Thoracic aorta (tissue), 2 donors: ENCODE results near the gene OTX2. TPM values are rescaled to one million over a fixed set of nuclear protein-coding genes. Genes with fewer than 3 reads are reported as not detected.

Experiments used
- ATAC-seq: fragments of 150-250 bp; one replicate; pipeline ENCODE4 v1.8.0; 2017; ENCODE audit warnings: low read depth; ENCODE audit not compliant: insufficient number of reproducible peaks, low FRiP score
- DNase-seq: peaks from one replicate; pipeline ENCODE4 v3.0.0-alpha.2; 2020; ENCODE audit warnings: low spot score
- H3K27ac ChIP-seq, 2 donors: fragments of 200-600 bp; sonication (generic); 1 replicate in 1 of 2; 2 replicates in 1 of 2; pipeline ENCODE4 v1.5.1; 2016; ENCODE audit warnings: mild to moderate bottlenecking in 2 of 2, moderate library complexity in 2 of 2
- H3K27me3 ChIP-seq: fragments of 200-600 bp; sonication (generic); replicated peaks from 2 replicates; pipeline ENCODE4 v1.6.0; 2016; ENCODE audit warnings: mild to moderate bottlenecking; ENCODE audit not compliant: insufficient read depth
- H3K36me3 ChIP-seq: fragments of 200-600 bp; sonication (generic); one replicate; pipeline ENCODE4 v1.5.1; 2016
- H3K4me1 ChIP-seq, 2 donors: fragments of 200-600 bp; sonication (generic); 1 replicate in 1 of 2; 2 replicates in 1 of 2; pipeline versions ENCODE4 v1.5.1 to v1.6.0; 2016; ENCODE audit warnings: low read depth in 2 of 2, mild to moderate bottlenecking in 1 of 2; ENCODE audit not compliant: control insufficient read depth in 1 of 2
- H3K4me3 ChIP-seq: fragments of 200-600 bp; sonication (generic); 2 replicates; pipeline ENCODE4 v1.5.1; 2016; ENCODE audit warnings: mild to moderate bottlenecking
- H3K9me3 ChIP-seq: fragments of 200-600 bp; sonication (generic); 2 replicates; pipeline ENCODE4 v1.5.1; 2016
- CTCF ChIP-seq: fragments of 200-600 bp; sonication (generic); IDR thresholded peaks from one replicate; pipeline ENCODE4 v1.5.1; 2019; ENCODE audit warnings: antibody characterized with exemption
- total RNA-seq, 2 donors: library from RNA; depleted of rRNA; stranded (reverse); fragments of >200 nt; gene quantifications; one replicate each; pipeline versions ENCODE4 v1.1.0 to v1.2.3, GENCODE V29; 2016

The OTX2 gene
- total RNA-seq, 2 donors from 2014 or later = not detected

DNA sequence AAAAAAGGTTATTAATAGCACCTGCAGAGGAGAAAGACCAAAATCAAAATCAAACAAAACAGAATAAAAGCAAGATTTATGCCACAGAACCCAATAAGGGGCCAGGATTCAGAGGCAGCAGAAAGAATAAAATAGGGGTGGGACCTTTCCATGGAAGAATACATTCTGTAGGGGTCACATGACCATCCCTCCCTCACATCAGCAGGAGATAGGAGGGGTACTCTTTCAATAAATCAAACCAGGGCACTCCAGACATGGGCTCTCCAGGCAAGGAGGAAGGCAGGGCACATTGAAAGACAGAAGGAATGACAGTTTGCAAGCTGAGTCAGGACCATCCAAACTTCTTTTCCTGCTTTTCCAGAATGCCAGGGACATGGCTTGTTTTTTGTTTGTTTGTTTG, 39.8 kb downstream of the OTX2 start:
- ATAC-seq = no peak
- H3K27ac ChIP-seq = no peak overlapping the region
- H3K36me3 ChIP-seq = no peaks in the 10 kb centered on the region
- no peaks in the 10 kb centered on the region for H3K4me1 ChIP-seq
- H3K27me3 ChIP-seq = no peaks in the 10 kb centered on the region
- H3K9me3 ChIP-seq = no peaks in the 10 kb centered on the region
- no peak for DNase-seq
- no peak for TF ChIP-seq CTCF
- H3K4me3 ChIP-seq = no peak overlapping the region

DNA sequence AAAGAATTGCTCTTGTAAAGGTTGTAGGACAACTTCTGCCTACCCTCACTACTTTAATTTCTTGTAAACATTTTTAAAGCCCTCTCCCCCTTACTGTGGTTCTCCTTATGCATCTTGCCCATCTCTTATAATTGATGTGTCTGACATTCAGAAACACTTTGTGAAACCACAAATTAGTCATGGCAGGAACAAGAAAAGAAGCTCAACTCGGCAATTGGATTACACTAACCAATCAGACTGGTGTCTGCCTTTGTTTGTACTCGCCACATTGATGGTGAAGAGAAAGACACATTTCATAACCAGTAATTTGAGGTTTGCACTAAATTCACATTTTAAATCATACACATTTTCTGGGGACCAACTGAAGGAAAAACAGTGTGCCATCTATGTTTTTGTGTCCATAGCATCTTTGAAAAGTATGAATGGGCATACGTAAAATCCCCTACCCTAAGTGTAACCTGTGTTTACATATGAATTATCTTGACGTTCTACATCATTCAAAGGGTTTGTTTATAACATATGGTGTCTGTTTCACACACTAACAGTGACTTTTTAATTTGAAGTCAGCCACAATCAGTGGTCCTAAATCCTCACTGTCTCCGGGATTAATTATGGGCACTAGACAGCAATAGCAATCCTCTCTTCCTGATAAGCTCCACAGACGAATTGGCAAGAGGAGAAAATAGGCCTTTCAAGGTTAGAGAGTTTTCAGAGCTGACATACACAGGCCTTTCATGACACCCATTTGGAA, 49.9 kb downstream of the OTX2 start:
- Histone ChIP-seq H3K36me3 (no peaks in the 10 kb centered on the region), H3K27ac (no peak overlapping the region), H3K4me1 (no peaks in the 10 kb centered on the region), H3K4me3 (no peak overlapping the region), H3K9me3 (no peaks in the 10 kb centered on the region), H3K27me3 (no peaks in the 10 kb centered on the region)
- no peak for TF ChIP-seq CTCF
- DNase-seq = no peak
- no peak for ATAC-seq

GRCh38 chr14:56759633-56760032, 50.6 kb downstream of the OTX2 start:
- DNase-seq = no peak
- H3K36me3 ChIP-seq = no peaks in the 10 kb centered on the region
- no peaks in the 10 kb centered on the region for H3K27me3 ChIP-seq
- H3K9me3 ChIP-seq = no peaks in the 10 kb centered on the region
- no peak overlapping the region for H3K4me3 ChIP-seq
- H3K4me1 ChIP-seq = no peaks in the 10 kb centered on the region
- TF ChIP-seq CTCF = no peak
- ATAC-seq = no peak
- H3K27ac ChIP-seq = no peak overlapping the region

DNA sequence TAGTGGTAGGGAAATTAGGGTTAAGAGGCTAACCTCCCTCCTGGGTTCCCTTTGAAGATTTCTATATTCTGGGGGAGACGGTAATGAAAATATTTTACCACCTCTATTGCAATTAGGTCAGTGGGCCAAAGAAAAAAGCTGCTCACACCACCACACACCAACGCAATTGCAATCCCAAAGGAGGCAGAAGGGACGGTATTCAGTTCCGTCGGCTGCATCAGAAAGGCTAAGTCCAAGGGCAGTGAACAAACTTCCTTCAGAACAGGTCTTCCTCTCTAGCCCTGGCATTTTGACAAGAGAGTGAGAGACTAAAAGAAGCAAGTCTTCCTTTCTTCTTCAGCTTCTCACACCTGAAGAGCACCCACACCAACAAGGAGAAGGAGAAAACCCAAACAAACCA, 51.2 kb downstream of the OTX2 start:
- H3K4me3 ChIP-seq = no peak overlapping the region
- TF ChIP-seq CTCF = no peak
- no peak for ATAC-seq

GRCh38 chr14:56754921-56755320, 55.4 kb downstream of the OTX2 start:
- no peak for TF ChIP-seq CTCF
- H3K27ac ChIP-seq = no peak overlapping the region
- no peaks in the 10 kb centered on the region for H3K4me1 ChIP-seq
- H3K4me3 ChIP-seq = no peak overlapping the region
- H3K36me3 ChIP-seq = no peaks in the 10 kb centered on the region
- ATAC-seq (no peak), DNase-seq (no peak)
- H3K9me3 ChIP-seq = no peaks in the 10 kb centered on the region
- H3K27me3 ChIP-seq = no peaks in the 10 kb centered on the region

More for the DNA sequence above, 51.2 kb downstream of the OTX2 start:
- DNase-seq = no peak
- Histone ChIP-seq H3K36me3 (no peaks in the 10 kb centered on the region), H3K4me1 (no peaks in the 10 kb centered on the region), H3K27me3 (no peaks in the 10 kb centered on the region), H3K27ac (no peak overlapping the region), H3K9me3 (no peaks in the 10 kb centered on the region)
